HTERT RPE-1 (cell line): ENCODE results near the gene ERP27.

Source experiments
- in situ Hi-C: fragments of 300-500 bp; cut with MboI; formaldehyde crosslinking; loops from 4 replicates; pipeline ENCODE4 v1.14.3; 2020; ENCODE audit warnings: low sequenced_read_pairs

Gene ERP27

DNA sequence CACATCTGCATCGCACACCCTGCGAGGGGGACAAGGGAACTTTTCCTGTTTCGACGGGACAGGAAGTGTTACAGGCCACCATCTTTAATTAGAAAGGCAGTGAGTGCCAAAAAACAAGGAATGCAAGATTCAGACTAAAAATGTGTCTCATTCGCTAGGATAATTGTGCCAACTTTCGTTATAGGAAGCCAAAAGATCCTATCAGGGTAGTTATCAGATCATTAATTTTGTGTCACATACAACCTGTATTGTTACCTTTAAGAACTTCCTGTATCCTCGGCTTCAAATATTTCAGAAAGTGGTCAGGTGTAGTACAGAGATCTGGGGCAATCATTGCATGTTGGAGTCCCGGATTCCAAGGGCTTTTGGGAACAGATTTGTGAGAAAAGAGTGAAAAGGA is 33.5 kb downstream of the ERP27 start:
- in situ Hi-C loops = no loop called here

DNA sequence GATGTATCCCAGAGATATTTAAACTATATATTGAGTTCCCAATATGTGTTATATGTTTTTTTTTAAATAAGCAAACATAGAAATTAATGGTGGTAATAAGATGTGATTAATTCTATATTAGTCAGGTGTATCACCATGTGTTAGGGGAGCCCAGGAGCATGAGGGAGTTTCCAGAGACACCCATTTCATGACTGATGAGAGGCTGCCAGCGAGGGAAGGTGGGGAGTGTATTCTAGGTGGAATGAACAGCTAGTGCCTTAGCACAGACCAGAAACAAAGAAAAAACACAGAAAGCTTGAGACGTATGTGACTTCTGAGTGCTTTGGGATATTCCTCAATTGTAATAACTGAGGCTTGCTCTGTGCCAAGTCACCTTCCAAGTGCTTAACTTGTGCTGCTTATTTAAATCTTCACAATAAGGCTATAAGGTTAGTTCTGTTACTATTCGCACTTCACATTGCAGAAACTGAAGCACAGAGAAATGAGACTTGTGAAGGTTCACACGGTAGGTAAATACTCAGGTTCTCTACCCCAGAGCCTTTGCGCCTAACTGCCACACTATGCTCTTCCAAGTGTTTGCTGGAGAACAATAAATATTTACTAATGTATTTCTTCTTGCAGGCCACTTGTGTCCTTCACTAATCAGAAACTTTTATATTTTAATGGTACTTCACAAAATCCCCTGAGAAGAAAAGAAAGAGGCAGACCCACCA is 34.8 kb downstream of the ERP27 start:
- in situ Hi-C loops = no loop called here

DNA sequence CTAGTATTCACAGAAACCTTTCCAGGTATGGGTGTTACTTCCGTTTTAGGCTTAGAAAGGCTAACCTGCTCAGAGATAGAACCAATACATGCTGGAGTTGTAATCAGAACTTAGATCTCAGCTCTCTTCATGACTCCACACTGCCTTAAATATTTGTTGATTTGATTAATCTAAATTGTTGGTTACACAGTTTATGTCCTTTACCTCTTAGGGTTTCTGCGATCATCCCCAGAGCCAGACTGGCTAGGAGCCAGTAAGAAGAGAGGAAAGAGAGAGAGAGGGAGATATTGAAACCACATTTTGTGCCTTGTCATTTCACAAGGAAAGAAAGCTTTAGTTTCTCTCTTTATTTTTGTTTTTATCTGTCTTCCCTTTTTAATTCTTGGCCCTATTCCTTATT is 35.9 kb downstream of the ERP27 start:
- in situ Hi-C loops = no loop called here

DNA sequence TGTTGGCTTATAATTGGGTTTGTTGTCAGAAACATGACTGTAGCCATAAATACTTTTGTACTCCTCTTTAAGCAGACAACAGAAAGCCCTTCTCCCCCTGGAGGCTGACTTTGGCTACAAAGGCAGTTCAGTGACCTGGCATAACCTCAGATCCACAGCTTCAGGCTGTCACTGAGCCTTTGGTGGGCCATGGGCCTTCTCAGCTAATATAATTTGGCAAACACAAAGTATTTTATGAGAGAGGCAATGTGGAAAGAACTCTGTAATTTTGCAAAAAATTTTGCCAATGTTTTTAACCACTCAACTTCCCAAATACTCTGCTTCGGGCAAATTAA is 37.1 kb downstream of the ERP27 start:
- in situ Hi-C loops = no loop called here

DNA sequence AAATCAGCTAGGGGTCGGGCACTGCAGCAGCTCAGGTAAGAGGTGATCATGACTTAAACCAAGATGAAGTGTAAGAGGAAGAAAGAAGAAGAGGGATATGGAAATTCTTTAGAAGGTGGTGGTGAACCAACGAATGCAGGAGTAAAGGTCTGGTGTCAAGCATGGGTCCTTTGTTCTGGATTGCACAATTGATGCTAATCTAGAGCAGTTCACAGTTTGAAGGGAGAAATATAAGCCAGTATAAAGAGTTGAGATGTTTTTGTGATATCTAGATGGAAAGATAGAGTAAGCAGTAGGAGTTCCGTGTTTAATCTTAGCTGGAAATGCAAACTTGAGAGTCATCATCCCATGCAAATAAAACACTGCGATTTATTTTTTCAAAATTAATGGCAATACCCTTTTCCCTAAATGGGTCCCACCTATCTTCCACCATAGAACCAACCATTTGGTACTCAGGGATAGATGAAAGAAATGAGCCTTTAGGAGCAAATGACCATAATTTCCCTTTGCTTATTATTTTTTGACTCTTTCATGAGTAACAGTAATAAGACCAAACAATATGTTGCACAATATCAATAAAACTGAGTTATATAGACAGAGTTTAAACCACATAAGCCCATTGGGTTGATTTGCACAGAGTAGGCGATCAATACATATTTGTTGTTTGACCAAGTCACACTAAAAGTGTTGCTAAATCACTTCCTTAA is 37.7 kb downstream of the ERP27 start:
- in situ Hi-C loops = no loop called here

DNA sequence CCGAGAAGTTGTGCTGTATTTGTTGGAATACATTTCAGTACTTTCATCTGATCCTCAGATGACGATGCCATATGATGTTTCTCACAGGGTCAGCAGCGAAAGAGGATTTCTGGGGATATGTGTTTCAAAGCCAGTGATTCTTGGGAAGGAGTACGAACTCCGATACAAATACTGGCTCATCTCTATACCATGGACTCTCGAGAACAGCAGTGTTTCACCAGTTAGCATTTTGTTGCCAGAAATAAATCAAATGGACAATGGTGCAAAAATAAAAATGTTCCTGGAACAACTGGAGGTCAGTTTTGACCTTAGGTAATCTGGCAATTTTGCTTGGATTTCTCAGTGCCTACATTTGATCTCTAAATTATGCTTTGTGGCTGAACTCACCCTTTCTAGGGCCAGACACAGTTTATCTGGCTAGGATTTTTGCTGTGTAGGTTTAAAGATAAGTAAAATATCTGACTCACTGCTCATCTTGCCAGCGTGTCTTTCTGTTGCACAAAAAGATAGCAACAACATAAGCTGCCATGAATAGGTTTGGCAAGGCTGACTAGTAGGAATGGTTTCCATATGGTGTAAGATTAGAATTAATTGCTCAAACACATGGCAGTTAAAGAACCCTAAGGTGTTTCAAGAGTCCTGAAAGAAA is 41.7 kb downstream of the ERP27 start:
- in situ Hi-C loops = no loop called here

DNA sequence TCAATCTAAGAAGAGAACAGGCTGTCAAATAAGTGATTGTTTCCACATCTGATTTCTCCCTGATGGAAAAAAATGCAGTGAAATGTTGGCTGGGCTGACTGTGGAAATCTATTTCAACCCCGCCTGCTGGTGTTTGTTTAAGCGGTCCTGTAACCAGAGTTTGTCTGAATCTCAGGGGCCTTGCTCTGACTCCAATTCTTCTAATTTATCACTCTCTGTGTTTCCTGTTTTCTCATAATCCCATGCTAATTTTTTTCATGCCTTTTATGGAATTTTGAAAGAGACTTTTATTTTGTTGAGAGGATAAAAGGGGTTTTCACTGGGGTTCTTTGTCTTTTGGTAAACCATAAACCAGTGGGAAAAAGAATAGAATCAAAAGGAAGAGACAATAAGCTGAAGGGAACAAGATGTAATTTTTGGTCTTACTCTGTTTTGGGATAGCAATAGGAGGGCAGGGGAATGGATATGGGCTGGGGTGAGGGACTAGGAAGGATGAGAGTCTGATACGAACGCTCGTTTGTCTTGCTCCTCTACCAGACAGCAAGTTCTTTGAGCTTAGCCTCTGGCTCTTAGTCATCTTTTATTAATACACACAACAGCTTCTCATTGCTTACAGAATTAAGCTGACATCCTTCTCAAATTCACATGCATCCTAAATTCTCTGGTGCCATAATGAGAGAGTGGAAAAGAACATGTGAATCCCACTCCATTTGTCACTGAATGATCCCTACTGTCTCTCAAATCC is 44.7 kb downstream of the ERP27 start:
- in situ Hi-C loops = no loop called here

DNA sequence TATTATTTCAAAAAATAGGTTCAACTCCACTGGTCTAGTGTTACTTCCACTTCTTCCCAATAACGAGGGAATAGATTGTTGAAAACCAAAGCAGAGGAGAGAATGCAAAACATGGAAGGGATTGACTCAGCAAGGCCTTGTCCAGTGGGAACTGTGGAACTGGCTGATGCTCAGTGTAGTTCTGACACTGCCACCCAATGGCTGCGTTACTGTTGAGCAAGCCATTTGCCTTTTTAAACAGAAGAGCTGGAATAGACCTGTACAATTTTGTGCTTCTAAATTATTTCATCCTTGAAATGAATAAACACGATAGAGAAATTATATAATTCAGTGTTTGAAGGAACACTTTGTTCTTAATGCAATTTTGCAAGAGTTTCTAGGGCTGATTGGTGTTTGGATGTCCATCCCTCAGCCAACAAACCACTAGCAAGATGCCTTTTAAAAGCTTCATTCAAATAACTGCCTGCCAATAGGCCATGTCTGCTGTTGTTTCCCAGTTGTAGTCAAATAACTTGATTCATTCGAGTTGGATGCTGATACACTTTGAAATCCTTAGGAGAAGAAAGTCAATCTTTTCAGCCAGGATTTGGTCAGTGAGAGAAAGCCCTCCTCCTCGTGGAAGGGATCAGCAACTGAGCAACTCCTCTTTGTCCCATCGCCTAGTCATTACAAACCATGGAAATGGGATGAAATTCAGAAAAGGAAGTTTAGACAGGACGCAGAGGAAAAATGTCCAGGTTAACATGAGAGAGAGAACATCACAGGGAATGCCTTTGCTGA is 45.4 kb downstream of the ERP27 start:
- in situ Hi-C loops = no loop called here

DNA sequence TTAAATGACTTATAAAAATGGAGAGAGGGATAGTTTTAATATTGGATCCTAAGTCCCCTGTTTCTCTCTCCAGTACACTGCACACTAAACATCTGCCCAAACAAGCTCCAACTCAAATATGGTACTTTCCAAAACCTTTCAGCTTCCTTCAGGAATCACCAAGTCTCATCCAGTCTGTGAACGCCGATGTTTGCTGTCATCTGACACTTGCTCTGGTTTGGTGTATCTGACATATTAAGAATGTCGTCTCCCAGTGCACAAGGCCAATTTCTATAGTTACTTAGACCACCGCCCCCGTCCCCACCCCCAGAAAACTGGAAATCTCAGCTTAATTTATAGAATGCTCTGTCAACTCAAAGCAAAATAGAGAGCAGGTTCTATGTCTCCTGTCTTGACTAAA is 47.6 kb downstream of the ERP27 start:
- in situ Hi-C loops = no loop called here

DNA sequence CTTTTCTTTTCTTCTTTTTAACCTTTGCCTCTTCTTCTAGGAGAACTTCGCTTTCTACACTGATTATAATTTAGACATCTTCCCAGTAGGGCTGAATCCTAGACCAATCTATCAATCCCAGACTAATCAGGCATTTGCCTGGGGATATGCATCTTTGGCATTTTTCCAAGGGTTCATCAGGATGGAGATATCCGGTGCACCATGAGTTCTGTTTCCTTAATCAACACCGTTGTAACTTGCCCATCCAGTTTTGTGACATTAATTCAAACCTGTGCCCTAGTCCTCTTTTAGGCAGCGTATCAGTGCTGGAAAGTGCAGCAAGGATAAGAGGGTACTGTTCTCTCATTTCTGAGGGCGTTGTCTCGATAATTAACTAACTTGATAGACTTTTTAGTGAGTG is 52.1 kb downstream of the ERP27 start:
- in situ Hi-C loops = no loop called here

DNA sequence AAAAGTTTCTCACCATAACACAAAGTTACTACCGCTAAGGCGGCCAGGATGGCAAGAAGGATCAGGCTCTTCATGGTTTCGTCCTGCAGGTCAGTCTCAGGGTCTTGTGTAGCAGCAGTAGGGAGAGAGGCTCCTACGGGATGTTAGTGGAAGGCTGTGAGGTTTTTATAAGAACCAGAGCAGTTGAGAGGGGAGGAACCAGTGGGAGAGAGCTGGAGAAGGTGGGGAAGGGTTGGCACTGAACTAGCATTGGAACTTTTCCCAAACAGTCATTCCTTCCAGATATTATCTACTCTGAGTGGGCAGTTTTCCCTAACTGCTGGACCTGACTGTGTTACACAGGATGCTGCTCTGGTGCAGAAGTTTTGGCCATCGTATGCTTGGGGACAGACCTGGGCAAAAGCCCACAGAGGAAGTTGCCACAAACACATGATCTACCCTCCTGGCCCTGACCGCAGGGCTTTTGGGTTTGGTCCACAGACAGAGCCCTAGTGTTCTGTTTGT is 52.6 kb downstream of the ERP27 start, which contains the start of gene MGP:
Gene MGP (minus strand): TSS at position 137 of the 504 bp plus-strand sequence. CDS start 63 bp downstream, at position 74.
- in situ Hi-C loops = no loop called here

DNA sequence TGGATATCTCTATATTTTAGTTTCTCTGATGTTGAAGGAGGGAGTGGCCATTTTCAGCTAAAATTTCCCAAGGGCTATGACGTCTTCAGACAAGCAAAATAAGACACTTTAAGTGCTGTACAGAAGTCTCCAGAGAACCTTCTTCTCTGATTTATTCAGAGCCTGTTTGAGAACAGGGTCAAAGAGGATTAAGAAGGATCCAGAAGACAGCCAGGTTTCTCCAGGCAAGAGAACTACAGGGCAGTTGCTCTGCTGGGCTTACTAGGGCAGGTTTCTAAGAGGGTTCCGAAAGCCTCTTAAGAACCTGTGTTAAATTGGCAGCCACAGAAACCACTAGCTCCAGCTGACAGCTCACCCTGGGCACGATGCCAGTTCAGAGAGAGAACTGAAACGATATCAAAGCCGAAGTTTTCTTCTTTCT is 53.9 kb downstream of the ERP27 start:
- in situ Hi-C loops = no loop called here

DNA sequence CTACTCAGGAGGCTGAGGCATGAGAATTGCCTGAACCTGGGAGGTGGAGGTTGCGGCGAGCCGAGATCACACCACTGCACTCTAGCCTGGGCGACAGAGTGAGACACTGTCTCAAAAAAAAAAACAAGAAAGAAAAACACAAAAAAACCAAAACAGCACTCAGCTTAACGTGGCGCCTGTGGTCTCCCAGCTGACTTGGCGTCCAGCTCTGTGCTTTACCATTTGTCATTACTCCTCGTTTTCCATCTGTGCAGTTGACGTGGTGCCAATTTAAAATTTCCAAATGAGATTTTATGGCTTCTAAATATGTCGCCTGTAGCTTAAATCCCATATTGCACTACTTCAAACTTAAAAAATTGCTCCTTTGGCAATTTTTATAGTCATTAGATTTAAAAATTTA is 54.7 kb downstream of the ERP27 start:
- in situ Hi-C loops = no loop called here

DNA sequence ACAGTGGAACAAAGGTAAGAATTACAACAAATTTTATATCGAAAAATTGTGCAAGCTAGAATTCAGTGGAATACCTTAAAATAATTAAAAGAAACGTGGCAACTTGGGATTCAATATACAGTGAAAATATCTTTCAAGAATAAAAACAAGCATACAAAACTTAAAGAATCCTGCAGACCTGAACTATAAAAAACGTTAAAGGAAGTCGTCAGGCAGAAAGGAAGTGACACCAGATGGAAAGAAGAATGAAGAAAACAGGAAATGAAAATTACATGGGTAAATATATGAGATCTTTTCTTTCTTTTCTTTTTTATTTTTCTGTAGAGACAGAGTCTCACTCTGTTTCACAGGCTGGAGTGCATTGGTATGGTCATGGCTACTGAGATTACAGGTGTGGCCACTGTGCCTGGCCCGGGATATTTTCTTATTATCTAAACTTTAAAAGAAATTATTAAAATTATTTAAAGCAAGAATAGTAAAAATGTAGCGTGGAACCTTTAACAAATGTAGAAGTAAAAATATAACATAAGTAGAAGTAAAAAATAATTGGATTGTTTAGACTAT is 57.4 kb downstream of the ERP27 start:
- in situ Hi-C loops = no loop called here

DNA sequence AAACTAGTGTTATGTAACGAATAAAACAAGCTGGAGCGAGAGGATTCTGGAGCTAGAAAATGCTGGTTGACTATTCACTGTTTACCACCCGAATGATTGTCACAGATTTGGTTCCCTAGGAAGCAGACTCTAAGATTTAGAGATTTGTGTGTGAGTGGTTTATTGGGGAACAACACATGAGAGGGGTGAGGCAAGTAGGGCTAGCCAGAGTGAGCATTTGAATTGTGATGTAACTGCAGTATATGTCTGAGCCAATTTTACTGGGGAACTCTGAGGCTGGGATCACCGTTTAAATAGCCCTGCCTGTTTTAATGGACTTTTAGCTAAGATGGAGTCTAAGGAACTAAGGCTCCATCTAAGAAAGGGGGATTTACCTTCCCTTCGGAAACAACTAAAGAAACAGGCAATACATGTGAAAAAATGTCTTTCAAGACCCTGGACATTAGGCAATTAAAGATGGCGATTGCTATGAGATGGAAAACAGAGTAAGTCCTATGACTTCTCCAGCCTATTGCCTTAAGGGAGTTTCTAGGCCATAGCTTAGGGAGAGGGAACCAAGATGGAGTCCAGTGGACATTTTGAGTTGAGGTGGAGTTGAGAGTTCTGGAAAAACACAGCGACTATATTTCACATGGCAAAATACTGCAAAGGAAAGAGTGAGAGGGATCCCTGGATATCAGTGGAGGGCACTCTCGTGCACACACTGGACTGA is 59.0 kb downstream of the ERP27 start:
- in situ Hi-C loops = no loop called here

DNA sequence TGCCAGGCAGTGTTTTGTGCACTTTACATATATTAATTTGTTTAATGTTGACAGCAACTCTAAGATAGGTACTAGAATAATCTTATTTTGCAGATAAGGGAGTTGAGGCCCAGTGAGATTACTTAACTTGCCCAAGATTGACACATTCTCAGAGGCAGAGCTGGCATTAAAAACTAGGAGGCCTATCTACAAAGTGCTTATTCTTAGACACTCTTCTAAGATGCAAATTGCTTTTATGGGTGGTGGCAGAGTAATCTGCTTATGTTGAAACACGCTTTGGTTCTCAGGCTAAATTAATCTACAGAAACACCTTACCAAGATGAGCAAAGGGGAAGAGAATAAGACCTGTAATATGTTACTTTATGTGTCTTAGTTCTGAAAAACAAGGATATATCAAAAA is 59.8 kb downstream of the ERP27 start:
- in situ Hi-C loops = no loop called here

DNA sequence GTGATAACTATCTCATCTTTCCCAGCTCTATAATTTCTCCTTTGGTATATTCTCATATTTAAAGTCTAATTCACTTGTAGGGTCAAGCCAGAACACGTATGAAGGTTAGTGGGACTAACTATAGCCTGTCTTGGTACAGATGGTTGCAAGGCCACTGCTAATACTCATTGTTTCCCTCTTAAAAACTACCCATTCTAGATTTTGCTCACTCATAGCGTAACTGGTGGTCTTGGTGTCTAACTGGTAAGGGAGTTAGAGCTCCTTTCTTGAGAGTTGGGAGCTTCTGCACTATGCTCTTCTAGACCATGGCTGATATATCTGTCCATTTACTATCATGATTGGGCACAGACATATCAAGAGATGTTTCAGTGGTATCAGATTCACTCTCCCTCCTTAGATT is 61.5 kb downstream of the ERP27 start:
- in situ Hi-C loops = no loop called here

DNA sequence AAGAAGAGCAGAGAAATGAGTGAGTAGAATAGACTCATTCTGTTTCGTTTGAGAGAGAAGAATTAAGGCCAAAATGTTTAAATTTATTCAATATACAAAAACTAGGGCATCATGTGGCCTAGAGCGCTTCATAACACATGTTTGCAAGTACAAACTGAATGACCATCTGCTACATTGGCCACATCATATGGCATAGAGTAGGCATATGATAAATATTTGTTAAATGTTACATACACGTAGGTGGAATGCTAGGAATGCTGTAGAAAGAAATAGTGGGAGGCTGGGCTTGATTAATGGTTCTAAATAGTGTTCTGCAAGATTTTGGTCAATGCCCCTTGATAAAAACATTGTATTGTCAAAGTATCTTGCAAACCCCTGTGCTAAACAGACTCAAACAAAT is 63.5 kb downstream of the ERP27 start:
- in situ Hi-C loops = no loop called here

DNA sequence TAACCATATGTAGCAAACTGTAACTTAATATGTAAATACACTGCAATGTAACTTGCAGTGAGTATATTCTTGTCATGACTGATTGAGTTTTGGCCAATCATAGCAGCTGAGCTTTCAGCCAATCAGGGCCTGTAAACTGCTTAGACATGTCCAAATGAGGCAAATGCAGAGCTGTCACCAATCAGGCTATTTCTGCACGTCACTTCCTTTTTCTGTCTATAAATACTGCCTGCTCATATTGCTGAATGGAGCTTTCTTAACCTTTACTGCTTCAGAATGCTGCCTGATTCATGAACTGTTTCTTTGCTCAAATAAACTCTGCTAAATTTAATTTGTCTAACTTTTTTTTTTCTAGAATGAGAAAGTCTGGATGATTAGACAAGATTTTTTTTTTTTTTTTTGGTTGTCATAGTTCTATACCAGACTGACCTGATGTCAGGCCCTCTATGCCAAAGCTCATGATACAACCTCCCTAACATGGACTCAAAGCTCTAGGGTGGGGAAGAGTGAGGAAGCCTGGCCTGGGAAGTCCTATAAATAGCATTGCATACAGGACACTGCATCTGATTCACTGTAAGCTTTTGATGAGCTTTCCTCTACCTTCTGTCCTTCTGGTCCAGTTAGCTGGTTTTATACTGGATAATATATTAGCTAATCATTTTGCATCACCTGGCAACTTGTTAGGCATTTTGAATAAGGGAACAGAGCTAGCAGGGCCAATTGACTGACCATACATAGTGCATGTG is 64.7 kb downstream of the ERP27 start:
- in situ Hi-C loops = no loop called here
